Astrocyte of the cerebellum (primary cell): ENCODE data around the gene HTR2A.

ENCODE experiments used
- DNase-seq: peaks from one replicate; pipeline ENCODE4 v3.0.0-alpha.2; 2011; ENCODE audit warnings: low read depth
- H3K4me3 ChIP-seq: 2 replicates; pipeline ENCODE4 v1.5.1; 2011; ENCODE audit warnings: mild to moderate bottlenecking, low read depth, low read length, moderate library complexity
- in situ Hi-C: cut with HindIII; loops from 2 replicates; pipeline ENCODE4 v1.10.0; 2017; ENCODE audit warnings: low sequenced_read_pairs
- TF ChIP-seq, protein P1 (sequence below): IDR thresholded peaks from 2 replicates; pipeline ENCODE4 v1.5.1; 2012; ENCODE audit warnings: low read length, low read depth, moderate library complexity, mild to moderate bottlenecking; ENCODE audit errors: missing control alignments

Gene HTR2A

GRCh38 chr13:46797501-46798237 is 99.2 kb downstream of the HTR2A start:
- peak overlapping the region; percentile 67 for H3K4me3 ChIP-seq
- TF ChIP-seq, protein P1, sequence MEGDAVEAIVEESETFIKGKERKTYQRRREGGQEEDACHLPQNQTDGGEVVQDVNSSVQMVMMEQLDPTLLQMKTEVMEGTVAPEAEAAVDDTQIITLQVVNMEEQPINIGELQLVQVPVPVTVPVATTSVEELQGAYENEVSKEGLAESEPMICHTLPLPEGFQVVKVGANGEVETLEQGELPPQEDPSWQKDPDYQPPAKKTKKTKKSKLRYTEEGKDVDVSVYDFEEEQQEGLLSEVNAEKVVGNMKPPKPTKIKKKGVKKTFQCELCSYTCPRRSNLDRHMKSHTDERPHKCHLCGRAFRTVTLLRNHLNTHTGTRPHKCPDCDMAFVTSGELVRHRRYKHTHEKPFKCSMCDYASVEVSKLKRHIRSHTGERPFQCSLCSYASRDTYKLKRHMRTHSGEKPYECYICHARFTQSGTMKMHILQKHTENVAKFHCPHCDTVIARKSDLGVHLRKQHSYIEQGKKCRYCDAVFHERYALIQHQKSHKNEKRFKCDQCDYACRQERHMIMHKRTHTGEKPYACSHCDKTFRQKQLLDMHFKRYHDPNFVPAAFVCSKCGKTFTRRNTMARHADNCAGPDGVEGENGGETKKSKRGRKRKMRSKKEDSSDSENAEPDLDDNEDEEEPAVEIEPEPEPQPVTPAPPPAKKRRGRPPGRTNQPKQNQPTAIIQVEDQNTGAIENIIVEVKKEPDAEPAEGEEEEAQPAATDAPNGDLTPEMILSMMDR = no peak
- in situ Hi-C loops = no loop called here
- DNase-seq = no peak

DNA sequence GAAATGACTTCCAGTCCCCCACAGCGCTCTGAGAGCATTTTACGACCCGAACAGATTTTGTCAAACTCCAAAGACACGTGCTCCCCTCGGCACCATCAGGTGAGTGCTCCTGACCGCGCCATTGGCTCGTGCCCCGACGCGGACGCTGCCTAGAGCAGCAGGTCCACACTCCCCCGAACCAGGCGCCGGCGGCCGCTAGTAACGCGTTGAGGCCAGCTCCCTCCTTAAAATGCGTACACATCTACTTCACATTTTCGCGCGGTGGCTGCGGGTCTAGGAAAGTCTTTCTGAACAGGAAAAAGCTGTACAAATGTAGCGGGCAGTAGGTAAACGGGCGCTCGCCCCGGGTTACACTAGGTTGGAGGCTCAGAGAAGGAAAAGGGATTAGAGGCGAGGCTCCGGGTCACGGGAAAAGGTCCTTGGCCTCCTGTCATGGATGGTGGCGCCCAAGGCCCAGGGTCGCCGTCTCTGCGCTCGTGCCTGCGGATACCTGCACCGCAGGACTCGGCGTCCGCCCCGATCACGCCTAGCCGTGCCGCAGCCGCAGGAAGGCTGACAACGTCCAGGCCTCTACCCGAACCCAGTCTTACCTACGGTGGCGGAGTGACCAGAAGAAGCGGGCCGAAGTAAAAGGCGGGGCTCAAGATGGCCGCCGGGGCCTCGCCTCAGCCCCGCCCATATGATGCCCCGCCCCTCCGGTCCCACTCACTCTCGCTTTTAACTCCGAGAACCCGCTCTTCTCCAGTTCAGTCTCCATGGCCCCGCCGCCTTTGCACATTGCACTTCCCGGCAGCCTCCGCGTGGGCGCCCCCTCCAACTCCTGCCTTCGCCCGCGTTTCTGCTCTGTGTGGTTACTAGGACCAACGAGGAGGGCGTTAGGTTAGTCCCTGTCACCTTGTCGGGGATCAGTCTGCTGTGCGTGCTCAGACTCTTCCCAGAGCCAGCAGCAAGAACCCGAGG is 100.1 kb downstream of the HTR2A start, which contains the start of gene ESD:
Gene ESD (minus strand): TSS at position 647 of the 960 bp plus-strand sequence. CDS start 5,748 bp downstream, outside the sequence.
- peak; percentile 76 for DNase-seq
- H3K4me3 ChIP-seq = peak within 1 kb of the TSS; percentile 67
- in situ Hi-C loops = no loop called here
- TF ChIP-seq, protein P1 = no peak

DNA sequence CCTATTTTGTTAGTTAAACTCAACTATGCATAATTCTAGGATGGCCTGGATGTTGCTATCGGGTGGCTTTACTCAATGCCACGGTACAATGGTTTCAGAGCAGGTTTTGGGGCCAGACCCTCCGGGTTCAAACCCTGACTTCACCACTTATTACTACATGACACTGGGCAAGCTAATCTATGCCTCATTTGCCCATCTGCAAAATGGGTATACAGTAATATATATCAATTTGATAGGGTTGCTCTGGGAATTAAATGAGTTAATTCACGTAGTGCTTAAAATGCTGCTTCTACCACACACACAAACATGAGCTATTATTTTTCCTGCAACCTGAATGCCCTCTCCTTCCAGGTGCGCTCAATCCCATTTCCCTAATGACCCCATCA is 100.7 kb downstream of the HTR2A start:
- TF ChIP-seq, protein P1 = no peak
- in situ Hi-C loops = no loop called here
- H3K4me3 ChIP-seq = peak overlapping the region; percentile 67

DNA sequence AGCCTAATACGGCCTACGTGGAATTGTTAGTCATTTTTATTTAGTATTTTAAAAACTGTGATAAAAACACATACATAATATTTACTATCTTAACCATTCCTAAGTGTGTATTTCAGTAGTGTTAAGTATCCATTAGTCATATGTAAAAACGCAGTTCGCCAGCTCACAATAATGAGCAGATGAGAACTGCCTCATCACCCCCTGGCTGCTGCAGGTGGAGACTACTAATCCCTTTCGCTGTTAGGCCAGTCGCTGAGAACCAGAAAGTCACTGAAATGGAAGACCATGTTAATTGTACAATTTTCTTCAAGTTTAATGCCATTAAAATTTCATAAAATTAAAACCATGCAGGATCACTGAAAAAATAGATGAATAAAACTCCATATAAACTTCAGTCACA is 101.5 kb downstream of the HTR2A start:
- H3K4me3 ChIP-seq = no peak overlapping the region
- no peak for DNase-seq
- in situ Hi-C loops = no loop called here
- TF ChIP-seq, protein P1 = no peak

More for the DNA sequence above, 100.7 kb downstream of the HTR2A start:
- DNase-seq = no peak

GRCh38 chr13:46783504-46783903 is 113.3 kb downstream of the HTR2A start:
- no peak for DNase-seq
- H3K4me3 ChIP-seq = no peak overlapping the region
- in situ Hi-C loops = no loop called here
- TF ChIP-seq, protein P1 = no peak

GRCh38 chr13:46782691-46783090 is 114.2 kb downstream of the HTR2A start:
- TF ChIP-seq, protein P1 = no peak
- in situ Hi-C loops = no loop called here
- no peak overlapping the region for H3K4me3 ChIP-seq
- no peak for DNase-seq
